NCI-H1694 treated with DMSO at 0.1 percent for 48 hours (cell line): Measurements from ENCODE around the gene CDS2.

ENCODE experiments used
- DNase-seq: peaks from one replicate; lab custom pipeline; 2025; lab: John Stamatoyannopoulos, UW

CDS2 gene

GRCh38 chr20:5212907-5213487, 86.2 kb downstream of the CDS2 start:
- DNase-seq = no peak

GRCh38 chr20:5214826-5215225, 88.0 kb downstream of the CDS2 start:
- DNase-seq = no peak

- no peak for DNase-seq
Measured at GRCh38 chr20:5215672-5216304, 89.0 kb downstream of the CDS2 start.

- no peak for DNase-seq
Measured at GRCh38 chr20:5216663-5217062, 89.9 kb downstream of the CDS2 start.

- no peak for DNase-seq
Measured at GRCh38 chr20:5217616-5218015, 90.8 kb downstream of the CDS2 start.

GRCh38 chr20:5220321-5221060, 93.7 kb downstream of the CDS2 start:
- DNase-seq = no peak

GRCh38 chr20:5221061-5221430, 94.2 kb downstream of the CDS2 start:
- no peak for DNase-seq

GRCh38 chr20:5222919-5223634, 96.3 kb downstream of the CDS2 start:
- peak; percentile 42 for DNase-seq

GRCh38 chr20:5230544-5230943, 103.7 kb downstream of the CDS2 start:
- no peak for DNase-seq

- no peak for DNase-seq
Measured at GRCh38 chr20:5234158-5234557, 107.3 kb downstream of the CDS2 start.

GRCh38 chr20:5234978-5235377, 108.2 kb downstream of the CDS2 start:
- DNase-seq = no peak
